Right lung (tissue), 5 donors: ENCODE results near the gene CANT1. TPM values are rescaled to one million over a fixed set of nuclear protein-coding genes. Genes with fewer than 3 reads are reported as not detected.

Experiments
- DNase-seq, 2 donors: peaks; one replicate each; pipeline ENCODE4 v3.0.0-alpha.2; 2013
- polyA plus RNA-seq, 5 donors: library from polyadenylated mRNA; unstranded; fragments of 120-200 nt; gene quantifications; one replicate each; pipeline versions ENCODE4 v1.2.1 to v1.2.3, GENCODE V29; 2013; ENCODE audit warnings: inconsistent platforms in 1 of 5, low replicate concordance in 1 of 5; ENCODE audit not compliant: insufficient read length in 5 of 5, insufficient read depth in 1 of 5

Gene CANT1
- polyA plus RNA-seq, 5 donors: 36.8 to 45.5 (median 42.3) TPM

GRCh38 chr17:78997881-78998280, 11.7 kb downstream of the CANT1 start:
- no peak for DNase-seq

- no peak for DNase-seq
Observed at GRCh38 chr17:78997231-78997741, 12.3 kb downstream of the CANT1 start.

- no peak for DNase-seq
Observed at GRCh38 chr17:78996781-78997201, 12.8 kb downstream of the CANT1 start.

- no peak for DNase-seq
Observed at GRCh38 chr17:78995761-78996451, 13.7 kb downstream of the CANT1 start.

- DNase-seq: no peak
Observed at GRCh38 chr17:78995022-78995760, 14.4 kb downstream of the CANT1 start.

- no peak for DNase-seq
Observed at GRCh38 chr17:78993981-78994671, 15.4 kb downstream of the CANT1 start.

- DNase-seq: no peak
Observed at GRCh38 chr17:78993241-78993956, 16.2 kb downstream of the CANT1 start.

- no peak for DNase-seq
Observed at GRCh38 chr17:78992542-78993212, 16.9 kb downstream of the CANT1 start.

GRCh38 chr17:78991906-78992532, 17.5 kb downstream of the CANT1 start:
- no peak for DNase-seq

GRCh38 chr17:78991017-78991738, 18.4 kb downstream of the CANT1 start:
- DNase-seq: no peak

- no peak for DNase-seq
Observed at GRCh38 chr17:78990349-78991016, 19.1 kb downstream of the CANT1 start.

- DNase-seq: no peak
Observed at GRCh38 chr17:78988152-78988551, 21.4 kb downstream of the CANT1 start.

- peak in 1 of 2 donors; percentile 38 for DNase-seq
Observed at GRCh38 chr17:78986649-78987328, 22.8 kb downstream of the CANT1 start.

- no peak for DNase-seq
Observed at GRCh38 chr17:78986048-78986648, 23.4 kb downstream of the CANT1 start.

- DNase-seq: no peak
Observed at GRCh38 chr17:78985395-78985794, 24.2 kb downstream of the CANT1 start.

- DNase-seq: no peak
Observed at GRCh38 chr17:78981010-78981888, 28.3 kb downstream of the CANT1 start.

- DNase-seq: no peak
Observed at GRCh38 chr17:78980624-78980972, 29.0 kb downstream of the CANT1 start.
